Muscle of arm (tissue), 12 donors: ENCODE measurements around the gene LENG9. TPM values are rescaled to one million over a fixed set of nuclear protein-coding genes. Genes with fewer than 3 reads are reported as not detected.

Experiments
- DNase-seq: peaks from one replicate; pipeline ENCODE4 v3.0.0-alpha.2; 2013
- polyA plus RNA-seq, 12 donors: library from polyadenylated mRNA; unstranded; fragments of 120-200 nt; gene quantifications; one replicate each; pipeline ENCODE4 v1.2.1, GENCODE V29; 2013; ENCODE audit not compliant: insufficient read length in 12 of 12

Gene LENG9
- polyA plus RNA-seq, 12 donors: 0.75 to 2.7 (median 1.5) TPM; not detected in 2

DNA sequence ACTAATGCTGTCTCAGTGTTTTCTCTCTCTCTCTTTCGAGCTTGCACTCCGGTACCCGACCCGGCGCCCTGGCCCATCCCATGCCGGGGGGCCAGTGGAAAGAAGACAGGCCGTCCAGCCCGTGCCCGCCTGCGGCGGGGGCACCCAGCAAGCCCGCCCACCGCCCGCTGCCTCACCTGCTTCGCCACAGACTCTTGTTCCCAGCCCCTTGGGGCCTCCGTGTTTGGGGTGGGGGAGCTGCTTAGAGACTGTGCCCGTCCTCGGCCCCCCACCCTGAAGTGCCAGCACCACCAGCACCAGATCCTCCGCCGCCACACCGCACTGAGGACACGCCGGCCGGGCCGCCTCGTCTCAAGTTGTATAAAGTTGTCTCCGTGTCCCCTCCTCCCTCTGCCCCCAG, 2.4 kb downstream of the LENG9 start:
- DNase-seq: no peak

DNA sequence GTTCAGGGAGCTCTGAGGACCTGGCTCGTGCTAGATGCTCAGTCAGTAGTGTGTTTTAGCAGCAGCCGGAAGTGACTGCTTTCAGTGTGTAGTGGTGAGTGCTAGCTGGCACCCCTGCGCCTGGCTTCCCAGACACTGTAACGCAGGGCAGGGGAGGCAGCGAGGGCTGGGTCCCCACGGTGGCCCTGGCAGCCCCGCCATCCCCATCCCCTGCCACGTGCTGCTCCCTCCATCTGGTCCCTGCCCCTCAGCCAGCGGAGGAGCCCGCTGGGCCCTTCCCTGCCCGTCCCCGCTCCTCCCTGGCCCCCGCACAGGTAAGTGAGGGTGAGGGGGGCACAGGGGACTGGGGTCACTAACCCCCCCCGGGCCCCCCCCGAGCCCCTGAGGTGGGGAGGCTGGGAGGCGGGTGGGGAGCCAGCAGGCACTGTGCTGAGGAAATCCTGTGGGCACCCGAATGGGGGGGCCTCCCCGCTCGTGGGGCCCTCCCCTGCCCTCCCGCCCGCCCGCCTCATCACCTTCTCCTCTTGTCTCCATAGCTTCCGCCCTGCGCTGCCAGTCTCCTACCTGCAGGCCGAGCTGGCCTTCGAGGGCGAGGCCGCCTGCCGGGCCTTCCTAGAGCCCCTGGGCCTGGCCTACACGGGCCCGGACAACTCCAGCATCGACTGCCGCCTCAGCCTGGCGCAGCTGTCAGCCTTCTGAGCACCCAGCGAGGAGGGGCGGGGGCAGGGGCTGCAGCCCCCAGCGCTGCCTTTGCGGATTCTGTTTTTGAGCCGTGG, 3.2 kb downstream of the LENG9 start:
- no peak for DNase-seq

DNA sequence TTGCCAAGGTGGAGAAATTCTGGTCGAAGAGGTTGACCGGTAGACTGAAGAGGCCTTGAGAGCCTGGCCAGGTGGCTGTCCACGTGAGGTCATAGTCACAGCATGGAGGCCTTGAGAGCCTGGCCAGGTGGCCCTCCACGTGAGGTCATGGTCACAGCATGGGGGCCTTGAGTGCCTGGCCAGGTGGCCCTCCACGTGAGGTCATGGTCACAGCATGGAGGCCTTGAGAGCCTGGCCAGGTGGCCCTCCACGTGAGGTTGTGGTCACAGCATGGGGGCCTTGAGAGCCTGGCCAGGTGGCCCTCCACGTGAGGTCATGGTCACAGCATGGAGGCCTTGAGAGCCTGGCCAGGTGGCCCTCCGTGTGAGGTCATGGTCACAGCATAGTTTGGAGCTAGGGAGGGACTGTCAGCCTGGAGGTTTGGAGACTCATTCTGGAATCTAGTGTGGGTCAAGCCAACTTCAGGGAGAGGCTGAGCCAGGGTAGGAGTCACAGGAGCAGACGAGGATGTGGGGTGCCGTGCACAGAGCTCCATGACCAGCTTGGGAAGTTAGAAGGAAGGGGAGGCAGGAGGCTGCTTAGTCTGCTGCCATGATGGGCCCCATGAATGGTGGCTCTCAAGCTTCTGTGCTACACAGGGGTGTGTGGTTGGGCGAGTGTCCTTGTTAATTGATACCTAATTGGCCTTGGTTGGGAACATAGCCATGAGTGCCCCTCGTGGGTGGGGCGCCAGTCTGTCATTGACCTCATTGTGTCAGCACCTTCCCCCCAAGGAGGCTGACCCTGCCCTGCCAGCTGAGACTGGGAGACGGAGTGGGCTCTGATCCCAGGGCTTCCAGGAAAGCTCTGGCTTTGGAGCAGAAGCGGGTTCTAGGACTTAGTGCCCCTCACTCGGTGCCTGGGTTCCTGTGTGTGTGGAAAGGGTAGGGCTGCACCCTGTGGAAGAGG, 4.0 kb downstream of the LENG9 start:
- DNase-seq: no peak

DNA sequence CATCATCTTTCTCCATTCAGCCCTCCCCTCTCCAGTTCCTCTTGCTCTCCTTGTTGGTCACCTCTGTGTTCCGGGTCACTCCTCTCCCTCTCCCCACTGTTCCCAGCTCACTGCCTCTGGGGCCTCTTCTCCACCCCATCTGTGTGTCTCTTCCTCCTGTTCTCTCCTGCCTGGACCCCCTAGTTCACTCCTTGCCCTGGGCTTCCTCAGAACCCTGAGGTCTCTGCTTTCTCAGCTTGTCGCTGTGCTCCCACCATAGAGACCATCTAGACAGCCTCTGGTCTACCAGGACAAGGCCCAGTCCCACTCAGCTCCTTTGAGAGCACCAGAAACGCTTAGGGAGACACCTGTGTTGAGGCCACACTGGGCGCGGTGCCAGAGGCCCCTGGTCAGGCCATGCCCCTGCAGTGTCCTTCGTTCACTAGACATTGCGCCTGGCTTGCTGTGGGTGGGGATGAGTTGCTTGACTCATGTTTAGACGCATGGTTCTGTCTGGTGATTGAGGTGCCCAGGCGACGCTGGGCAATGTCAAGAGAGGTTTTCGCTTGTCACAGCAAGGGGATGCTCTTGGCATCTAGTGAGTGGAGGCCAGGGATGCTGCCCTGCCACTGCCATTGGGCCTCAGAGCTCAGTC, 4.8 kb downstream of the LENG9 start:
- DNase-seq: no peak

DNA sequence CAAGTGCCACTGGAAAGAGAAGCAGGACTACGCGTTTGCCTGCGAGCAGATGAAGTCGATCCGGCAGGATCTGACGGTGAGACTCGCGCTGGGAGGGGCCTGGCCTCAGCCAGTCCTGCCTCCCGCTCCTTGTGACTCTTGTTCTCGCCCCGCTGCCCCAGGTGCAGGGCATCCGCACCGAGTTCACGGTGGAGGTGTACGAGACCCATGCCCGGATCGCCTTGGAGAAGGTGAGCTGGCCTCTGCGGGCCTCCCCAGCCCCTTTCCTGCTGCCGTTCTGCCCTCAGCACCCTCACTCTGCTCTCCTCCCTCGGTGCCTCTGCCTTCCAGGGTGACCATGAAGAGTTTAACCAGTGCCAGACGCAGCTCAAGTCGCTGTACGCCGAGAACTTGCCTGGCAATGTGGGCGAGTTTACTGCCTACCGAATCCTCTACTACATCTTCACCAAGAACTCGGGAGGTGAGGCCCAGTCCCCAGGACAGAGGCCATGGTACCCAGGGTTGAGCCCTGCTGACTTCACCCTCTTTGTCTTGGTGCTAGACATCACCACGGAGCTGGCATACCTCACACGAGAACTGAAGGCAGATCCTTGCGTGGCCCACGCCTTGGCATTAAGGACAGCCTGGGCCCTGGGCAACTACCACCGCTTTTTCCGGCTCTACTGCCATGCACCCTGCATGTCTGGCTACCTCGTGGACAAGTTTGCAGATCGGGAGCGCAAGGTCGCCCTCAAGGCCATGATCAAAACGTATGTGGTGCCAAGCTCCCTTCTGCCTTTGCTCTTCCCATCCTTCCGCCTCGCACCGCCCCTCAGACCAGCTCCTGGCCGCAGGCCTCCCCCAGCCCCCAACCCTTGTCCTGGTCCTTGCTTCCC, 5.6 kb downstream of the LENG9 start:
- no peak for DNase-seq

DNA sequence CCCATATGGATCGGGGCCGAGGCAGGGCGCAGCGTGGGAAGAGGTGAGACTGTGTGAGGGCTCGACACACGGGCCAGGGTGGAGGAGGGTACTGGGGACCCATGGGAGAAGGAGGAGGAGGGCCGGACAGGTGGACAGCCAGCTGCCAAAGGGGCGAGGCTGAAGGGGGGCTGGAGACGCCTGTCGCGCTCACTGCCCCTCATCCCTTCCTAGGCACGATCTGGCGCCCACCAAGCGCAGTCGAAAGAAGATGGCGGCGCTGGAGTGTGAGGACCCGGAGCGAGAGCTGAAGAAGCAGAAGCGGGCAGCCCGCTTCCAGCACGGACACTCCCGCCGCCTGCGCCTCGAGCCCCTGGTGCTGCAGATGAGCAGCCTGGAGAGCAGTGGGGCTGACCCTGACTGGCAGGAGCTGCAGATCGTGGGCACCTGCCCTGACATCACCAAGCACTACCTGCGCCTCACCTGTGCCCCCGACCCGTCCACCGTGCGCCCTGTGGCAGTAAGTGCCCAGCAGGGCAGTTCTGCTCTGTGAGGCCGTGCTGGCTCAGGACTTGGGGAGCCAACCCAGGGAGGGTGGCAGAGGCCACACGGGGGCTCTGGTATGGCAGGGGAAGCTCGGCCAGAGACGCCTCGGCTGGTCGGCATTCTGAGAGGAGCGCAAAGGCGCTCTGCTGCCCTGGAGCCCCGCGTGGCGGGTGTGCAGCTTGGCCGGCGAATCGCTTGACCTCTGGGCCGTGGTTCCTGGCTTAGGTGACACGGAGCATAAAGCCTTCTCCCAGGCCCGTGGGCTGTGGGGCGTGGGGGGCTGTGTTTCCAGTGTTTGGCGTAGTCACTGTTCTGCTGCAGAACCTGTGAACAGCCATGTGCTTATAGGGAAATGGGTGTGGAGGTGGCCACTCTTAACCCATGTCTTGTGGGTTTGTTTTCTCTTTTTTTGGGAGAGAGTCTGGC, 6.9 kb downstream of the LENG9 start:
- DNase-seq: no peak

DNA sequence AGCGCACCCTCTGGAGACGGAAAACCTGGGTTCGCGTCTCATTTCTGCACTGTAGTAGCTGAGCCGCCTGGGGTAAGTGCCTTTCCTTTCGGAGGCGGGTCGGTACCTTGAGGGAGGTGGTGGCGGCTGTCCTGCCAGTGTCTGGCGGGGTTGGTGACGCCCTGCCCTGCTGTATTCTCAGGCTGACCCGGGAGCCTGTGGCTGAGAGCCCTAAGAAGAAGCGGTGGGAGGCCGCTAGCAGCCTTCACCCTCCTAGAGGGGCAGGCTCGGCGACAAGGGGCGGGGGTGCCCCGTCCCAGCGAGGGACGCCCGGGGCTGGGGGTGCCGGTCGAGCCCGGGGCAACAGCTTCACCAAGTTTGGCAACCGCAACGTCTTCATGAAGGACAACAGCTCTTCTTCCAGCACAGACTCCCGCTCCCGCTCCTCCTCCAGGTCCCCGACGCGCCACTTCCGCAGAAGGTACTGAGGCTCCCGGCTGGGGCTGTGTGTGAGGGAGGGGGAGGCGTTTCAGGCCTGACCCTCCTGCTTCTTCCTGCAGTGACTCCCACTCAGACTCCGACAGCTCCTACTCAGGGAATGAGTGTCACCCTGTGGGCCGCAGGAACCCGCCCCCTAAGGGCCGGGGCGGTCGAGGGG, 7.7 kb downstream of the LENG9 start:
- DNase-seq: no peak

DNA sequence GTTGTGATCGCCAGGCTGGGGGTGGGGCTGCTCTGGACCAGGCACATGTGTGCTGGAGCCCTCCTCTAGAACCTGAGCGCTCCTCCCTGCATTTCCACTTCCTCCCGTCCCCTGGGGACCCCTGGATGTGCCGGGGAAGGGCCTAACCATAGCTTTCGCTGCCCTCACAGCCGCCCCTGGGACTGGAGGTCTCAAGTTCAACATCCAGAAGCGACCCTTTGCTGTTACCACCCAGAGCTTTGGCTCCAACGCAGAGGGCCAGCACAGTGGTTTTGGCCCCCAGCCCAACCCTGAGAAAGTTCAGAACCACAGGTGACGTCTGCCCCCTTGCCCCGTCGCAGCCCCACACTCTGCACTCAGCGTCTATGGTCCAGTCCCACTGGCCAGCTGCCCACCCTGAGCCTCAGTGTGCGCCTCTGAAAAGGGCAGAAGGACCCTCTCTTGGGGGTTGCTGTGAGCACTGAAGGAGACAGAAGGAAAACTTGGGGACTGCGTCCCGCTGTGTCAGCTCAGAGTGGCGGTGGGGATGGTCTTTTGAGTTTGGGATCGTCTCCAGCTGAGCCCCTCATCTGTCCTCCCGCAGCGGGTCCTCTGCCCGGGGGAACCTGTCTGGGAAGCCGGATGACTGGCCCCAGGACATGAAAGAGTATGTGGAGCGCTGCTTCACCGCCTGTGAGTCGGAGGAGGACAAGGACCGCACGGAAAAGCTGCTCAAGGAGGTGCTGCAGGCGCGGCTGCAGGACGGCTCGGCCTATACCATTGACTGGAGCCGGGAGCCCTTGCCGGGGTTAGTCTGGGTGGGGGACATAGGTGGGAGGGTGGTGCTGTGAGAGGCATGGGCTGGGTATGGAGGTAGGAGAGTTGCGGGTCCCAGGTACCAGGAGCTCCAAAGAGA, 8.6 kb downstream of the LENG9 start:
- DNase-seq: no peak

DNA sequence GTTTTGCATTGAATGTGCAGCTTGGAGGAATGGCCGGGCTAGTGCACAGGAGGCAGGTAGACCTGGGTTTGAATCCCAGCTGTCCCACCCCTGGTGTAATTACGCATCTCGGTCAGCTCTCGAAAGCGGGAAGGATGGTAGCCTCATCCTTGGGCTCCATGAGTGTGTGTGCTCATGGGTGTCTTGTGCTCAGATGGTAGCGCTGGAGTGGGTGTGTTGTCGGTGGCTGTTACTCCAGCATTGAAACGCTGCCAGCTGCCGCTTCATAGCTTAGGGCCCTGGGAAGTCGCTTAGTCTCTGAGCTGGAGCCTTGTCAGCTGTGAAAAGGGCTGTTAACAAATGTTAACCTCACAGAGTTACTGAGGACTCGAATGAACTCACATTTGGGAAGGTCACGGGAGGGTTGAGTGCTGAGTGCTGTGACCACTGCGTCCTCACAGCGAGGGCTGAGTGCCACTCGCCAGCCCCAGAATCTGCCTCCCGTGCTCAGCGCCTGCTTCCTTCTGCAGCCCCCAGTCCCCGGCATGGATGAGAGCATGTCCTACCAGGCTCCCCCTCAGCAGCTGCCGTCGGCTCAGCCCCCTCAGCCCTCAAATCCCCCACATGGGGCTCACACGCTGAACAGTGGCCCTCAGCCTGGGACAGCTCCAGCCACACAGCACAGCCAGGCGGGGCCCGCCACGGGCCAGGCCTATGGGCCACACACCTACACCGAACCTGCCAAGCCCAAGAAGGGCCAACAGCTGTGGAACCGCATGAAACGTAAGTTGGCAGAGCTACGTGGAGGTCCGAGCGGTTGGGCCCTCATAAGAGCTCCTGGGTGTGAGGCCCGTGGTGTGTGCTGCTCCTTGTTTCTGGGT, 9.4 kb downstream of the LENG9 start:
- no peak for DNase-seq

DNA sequence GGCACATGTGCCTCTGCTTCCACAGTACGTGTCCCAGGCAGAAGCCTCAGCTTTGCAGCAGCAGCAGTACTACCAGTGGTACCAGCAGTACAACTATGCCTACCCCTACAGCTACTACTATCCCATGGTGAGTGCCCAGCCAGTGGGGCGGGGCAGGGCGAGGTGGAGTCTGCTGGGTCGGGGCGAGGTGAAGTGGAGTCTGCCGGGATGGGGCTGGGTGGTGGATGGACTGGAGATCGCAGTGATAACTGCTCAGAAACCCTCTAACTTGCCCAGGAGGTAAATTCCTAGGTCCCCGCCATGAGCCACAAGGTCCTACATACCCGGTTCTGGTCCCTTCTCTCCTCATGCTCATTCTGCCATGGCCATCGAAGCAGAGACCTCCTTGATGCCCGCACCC, 11.0 kb downstream of the LENG9 start:
- no peak for DNase-seq

DNA sequence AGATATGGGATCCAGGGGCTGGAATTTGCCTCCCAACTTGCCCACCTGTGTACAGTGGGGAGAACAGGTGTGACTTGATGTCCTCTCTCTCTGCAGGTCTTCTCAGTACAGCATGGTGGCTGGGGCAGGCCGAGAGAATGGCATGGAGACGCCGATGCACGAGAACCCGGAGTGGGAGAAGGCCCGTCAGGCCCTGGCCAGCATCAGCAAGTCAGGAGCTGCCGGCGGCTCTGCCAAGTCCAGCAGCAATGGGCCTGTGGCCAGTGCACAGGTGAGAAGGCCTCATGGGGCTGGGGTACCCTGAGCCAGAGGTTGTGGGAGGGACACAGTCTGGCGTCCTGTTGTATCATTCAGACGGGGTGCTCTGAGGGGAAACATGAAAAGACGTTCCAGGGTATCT, 11.6 kb downstream of the LENG9 start:
- DNase-seq: no peak

DNA sequence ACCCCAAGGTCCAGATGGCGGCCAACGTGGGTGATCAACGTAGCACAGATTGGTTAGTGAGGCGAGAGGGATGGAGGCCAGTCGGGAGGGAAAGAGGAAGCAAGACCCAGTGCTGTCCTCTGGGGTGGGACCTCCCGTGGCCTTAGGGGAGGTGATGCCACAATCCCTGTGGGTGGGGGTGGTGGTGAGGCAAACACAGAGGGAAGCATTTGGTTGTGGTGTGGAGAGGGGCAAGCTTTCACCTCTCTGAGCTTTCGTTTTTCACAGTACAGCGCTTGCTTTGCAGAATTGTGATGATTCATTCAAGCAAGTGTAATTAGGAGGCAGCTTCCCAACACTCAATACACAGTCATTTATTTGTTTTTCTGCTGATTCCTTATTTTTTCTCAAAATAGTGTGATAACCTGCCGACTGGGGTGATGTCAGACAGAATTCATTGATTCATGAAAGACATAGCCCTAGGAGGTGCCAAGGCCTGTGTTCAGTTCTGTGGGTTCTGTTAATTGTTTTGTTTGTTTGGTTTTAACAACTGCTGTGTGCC, 12.2 kb downstream of the LENG9 start:
- no peak for DNase-seq

DNA sequence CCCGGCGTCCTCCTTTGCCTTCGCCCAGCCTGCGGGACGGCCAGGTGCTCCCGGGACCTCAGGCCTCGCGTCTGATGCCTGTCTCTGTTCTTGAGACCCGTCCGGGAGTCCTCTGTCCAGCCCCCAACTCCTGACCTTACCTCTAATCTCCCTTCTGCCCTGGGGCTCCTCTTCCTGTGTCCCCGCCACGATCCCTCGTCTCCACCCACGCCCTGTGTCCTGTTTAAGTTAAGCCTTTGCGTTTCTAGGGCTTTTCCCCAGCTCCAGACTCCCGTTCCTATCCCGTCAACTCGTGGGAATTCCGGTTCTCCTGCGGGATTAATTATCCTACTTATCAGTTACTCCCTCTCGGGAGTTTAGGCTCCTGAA, 13.9 kb downstream of the LENG9 start:
- DNase-seq: no peak

DNA sequence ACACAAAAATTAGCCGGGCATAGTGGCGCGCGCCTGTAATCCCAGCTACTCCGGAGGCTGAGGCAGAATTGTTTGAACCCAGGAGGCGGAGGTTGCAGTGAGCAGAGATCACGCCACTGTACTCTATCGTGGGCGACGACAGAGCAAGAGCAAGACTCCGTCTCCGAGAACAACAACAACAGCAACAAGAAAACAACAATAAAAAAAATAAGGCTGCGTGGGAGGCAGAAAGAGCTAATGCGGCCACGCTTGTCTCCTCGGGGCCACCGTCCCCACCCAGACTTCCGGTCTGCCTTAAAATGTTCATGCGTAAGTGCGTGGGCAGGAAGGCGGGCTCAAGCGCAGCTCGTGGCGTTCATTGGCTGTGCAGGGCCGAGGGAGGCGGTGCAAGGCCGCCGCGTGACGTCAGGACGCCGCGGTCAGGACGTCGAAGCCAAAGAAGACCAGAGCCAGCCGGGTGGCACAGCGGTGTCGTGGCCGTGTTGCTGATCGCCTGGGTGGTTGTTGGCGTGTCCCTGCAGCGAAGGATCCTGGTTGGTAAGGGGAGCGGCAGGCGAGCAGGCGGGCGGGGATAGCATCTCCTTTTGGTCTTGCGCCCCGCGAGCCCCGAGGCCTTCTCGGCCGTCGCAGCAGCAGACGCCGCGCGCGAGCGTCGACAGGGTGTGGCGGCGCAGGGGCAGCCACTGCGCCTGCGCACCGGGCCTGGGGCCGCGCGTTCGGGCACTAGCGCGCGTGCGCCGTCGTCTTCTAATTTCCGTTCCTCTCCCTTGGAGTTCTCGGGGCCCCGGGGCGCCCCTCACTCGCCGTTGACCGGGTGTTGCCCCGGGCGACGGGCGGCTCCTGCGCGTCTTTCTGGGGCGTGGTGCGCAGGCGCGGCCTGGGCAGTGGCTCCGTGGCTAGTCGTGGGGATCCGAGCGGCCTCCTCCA, 14.5 kb downstream of the LENG9 start, which contains the start of gene LENG8:
TSS of gene LENG8 (plus strand) at position 426 of the 927 bp plus-strand sequence. CDS start 2,146 bp downstream, outside the sequence.
- peak; percentile 99 for DNase-seq

DNA sequence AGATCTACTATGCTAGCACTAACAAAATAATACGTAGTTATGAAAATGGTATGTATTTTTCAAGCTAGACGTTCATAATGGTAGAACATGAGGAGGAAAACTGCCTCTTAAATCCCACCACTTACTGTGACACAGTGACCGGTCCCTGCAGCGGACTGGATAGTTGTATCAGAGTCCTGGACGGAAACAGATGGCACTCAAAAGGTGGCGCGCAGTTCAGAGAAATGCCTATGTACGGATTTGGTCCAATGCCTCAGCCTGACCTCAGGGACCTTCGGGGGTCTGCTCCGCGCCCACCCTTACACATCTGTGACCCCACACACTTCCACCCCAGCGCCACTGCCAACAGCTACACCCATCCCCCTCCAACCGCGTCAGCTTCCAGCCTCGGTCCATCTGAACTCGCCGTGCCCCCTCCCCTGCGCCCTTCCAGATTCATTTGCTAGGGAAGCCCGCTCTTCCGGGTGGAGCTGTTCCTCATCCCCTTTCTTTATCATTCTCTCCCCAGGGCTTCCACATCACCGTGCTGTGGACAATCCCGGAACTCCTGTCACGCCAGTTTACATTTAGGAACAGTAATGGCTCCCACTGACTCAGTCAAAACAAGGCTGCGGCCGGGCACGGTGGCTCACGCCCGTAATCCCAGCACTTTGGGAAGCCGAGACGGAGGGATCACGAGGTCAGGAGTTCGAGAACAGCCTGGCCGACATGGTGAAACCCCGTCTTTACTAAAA, 15.4 kb downstream of the LENG9 start:
- DNase-seq: no peak
